Measurements from ENCODE around the gene ANXA4. TPM values are rescaled to one million over a fixed set of nuclear protein-coding genes. Genes with fewer than 3 reads are reported as not detected.
"Not testable (repeated sequence)": the region's sequence is repeated elsewhere in the genome, so short reads cannot be mapped to it uniquely, and the experiment has no call there.

The ANXA4 gene
- polyA plus RNA-seq, 2 donors, result 25.7 to 57.0 TPM

DNA sequence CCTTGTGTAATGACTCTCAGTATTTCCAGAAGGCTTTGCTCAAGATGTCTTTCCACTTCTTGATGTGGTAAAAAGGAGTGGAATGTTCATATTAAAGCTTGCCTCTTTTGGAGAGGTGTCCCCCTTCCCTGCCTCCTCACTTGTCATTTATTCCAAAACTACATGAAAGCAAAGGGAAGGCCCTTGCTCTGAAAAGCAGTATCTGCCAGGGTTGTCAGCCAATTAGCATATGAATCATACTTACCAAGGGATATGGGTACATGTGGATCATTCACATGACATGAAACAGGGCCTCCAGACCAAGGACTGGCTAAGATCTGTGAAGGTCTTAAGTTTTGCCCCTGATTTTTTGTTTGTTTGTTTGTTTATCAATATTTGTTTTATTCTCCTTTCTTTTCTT, 31.3 kb downstream of the ANXA4 start:
- Histone ChIP-seq H3K27ac (ENCODE audit: low read depth in 2 of 2, low read length in 1 of 2) (no peak overlapping the region), H3K27me3 (ENCODE audit: control insufficient read depth in 1 of 2, insufficient read depth in 2 of 2, low read length in 2 of 2) (no peaks in the 10 kb centered on the region), H3K36me3 (ENCODE audit: control insufficient read depth in 2 of 2, insufficient read depth in 2 of 2, low read length in 1 of 2) (no peaks in the 10 kb centered on the region), H3K4me3 (ENCODE audit: low read depth in 1 of 2, low read length in 2 of 2) (no peak overlapping the region), H3K9me3 (ENCODE audit: control insufficient read depth in 2 of 2, insufficient read depth in 1 of 2, low read depth in 1 of 2, low read length in 1 of 2) (no peaks in the 10 kb centered on the region), H3K4me1 (ENCODE audit: control insufficient read depth in 2 of 2, insufficient read depth in 2 of 2, low read length in 1 of 2) (peaks cover 0 to 3% of the 10 kb centered on the region in 2 donors)

- not testable (repeated sequence) for H3K36me3 ChIP-seq (ENCODE audit: control insufficient read depth in 2 of 2, insufficient read depth in 2 of 2, low read length in 1 of 2); H3K27ac ChIP-seq (ENCODE audit: low read depth in 2 of 2, low read length in 1 of 2); H3K9me3 ChIP-seq (ENCODE audit: control insufficient read depth in 2 of 2, insufficient read depth in 1 of 2, low read depth in 1 of 2, low read length in 1 of 2); H3K4me1 ChIP-seq (ENCODE audit: control insufficient read depth in 2 of 2, insufficient read depth in 2 of 2, low read length in 1 of 2); H3K4me3 ChIP-seq (ENCODE audit: low read depth in 1 of 2, low read length in 2 of 2); H3K27me3 ChIP-seq (ENCODE audit: control insufficient read depth in 1 of 2, insufficient read depth in 2 of 2, low read length in 2 of 2)
- 83 to 94% methylated on average over 13 of the region's 13 CpGs for WGBS, 2 donors
Observed at GRCh38 chr2:69774258-69774983, 32.5 kb downstream of the ANXA4 start.

DNA sequence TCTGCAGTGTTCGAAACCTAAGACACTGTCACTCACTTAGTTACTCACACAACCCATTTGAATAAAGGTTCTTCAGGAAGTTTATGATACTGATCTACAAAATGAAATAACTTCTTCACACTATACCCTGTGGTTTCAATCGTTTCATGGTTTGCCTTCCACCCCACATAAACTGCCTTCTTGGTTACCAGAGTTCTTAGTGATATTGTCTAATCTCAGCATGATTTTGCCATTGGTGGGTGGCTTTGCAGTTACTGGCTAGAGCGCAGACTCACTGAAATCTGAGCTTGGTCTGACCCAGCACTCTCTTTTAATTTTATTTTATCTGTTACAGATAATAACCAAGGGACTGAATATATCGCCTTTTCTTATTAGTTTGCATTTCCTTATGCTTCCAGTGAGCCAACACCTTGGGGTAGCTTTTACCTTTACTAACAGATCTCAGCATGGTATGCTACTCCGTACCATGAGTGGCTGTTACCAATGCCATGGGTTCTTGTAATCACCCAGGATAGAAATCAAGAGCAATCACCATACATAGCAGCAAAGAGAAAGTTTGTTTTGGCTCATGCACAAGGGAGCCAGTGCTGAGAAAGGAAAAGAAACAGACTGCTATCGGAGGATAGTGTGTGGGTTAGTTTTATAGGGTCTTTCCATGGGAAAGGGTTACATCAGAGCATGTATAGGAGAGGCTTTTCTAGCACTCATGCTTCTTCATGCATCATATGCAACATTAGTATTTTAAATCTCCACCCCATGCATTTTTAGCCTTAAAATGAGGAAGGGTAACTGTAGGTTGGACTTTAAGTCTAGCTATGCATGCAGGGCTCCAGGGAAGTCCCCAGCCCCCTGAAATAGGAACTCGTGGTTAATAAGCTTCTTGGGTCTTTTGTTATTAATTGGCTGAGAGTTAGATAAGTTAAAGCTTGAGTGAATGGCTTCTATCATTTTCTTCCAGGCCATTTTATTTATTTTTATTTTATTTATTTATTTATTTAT, 33.3 kb downstream of the ANXA4 start:
- H3K36me3 ChIP-seq (ENCODE audit: control insufficient read depth in 2 of 2, insufficient read depth in 2 of 2, low read length in 1 of 2), result no peaks in the 10 kb centered on the region
- no peak overlapping the region for H3K4me3 ChIP-seq (ENCODE audit: low read depth in 1 of 2, low read length in 2 of 2)
- peaks cover 0 to 3% of the 10 kb centered on the region in 2 donors for H3K4me1 ChIP-seq (ENCODE audit: control insufficient read depth in 2 of 2, insufficient read depth in 2 of 2, low read length in 1 of 2)
- 64 to 82% methylated on average over 7 of the region's 7 CpGs for WGBS, 2 donors
- no peaks in the 10 kb centered on the region for H3K9me3 ChIP-seq (ENCODE audit: control insufficient read depth in 2 of 2, insufficient read depth in 1 of 2, low read depth in 1 of 2, low read length in 1 of 2)
- H3K27me3 ChIP-seq (ENCODE audit: control insufficient read depth in 1 of 2, insufficient read depth in 2 of 2, low read length in 2 of 2), result no peaks in the 10 kb centered on the region
- H3K27ac ChIP-seq (ENCODE audit: low read depth in 2 of 2, low read length in 1 of 2), result no peak overlapping the region

GRCh38 chr2:69776886-69777785, 35.2 kb downstream of the ANXA4 start:
- H3K27ac ChIP-seq (ENCODE audit: low read depth in 2 of 2, low read length in 1 of 2), result no peak overlapping the region
- WGBS, 2 donors, result 80 to 89% methylated on average over 9 of the region's 9 CpGs
- no peaks in the 10 kb centered on the region for H3K36me3 ChIP-seq (ENCODE audit: control insufficient read depth in 2 of 2, insufficient read depth in 2 of 2, low read length in 1 of 2)
- H3K4me1 ChIP-seq (ENCODE audit: control insufficient read depth in 2 of 2, insufficient read depth in 2 of 2, low read length in 1 of 2), result no peaks in the 10 kb centered on the region
- H3K9me3 ChIP-seq (ENCODE audit: control insufficient read depth in 2 of 2, insufficient read depth in 1 of 2, low read depth in 1 of 2, low read length in 1 of 2), result no peaks in the 10 kb centered on the region
- H3K27me3 ChIP-seq (ENCODE audit: control insufficient read depth in 1 of 2, insufficient read depth in 2 of 2, low read length in 2 of 2), result no peaks in the 10 kb centered on the region
- no peak overlapping the region for H3K4me3 ChIP-seq (ENCODE audit: low read depth in 1 of 2, low read length in 2 of 2)

- no peaks in the 10 kb centered on the region for H3K27me3 ChIP-seq (ENCODE audit: control insufficient read depth in 1 of 2, insufficient read depth in 2 of 2, low read length in 2 of 2)
- no peaks in the 10 kb centered on the region for H3K36me3 ChIP-seq (ENCODE audit: control insufficient read depth in 2 of 2, insufficient read depth in 2 of 2, low read length in 1 of 2)
- H3K27ac ChIP-seq (ENCODE audit: low read depth in 2 of 2, low read length in 1 of 2), result no peak overlapping the region
- no peak overlapping the region for H3K4me3 ChIP-seq (ENCODE audit: low read depth in 1 of 2, low read length in 2 of 2)
- WGBS, 2 donors, result 73 to 88% methylated on average over 4 of the region's 4 CpGs
- no peaks in the 10 kb centered on the region for H3K9me3 ChIP-seq (ENCODE audit: control insufficient read depth in 2 of 2, insufficient read depth in 1 of 2, low read depth in 1 of 2, low read length in 1 of 2)
- no peaks in the 10 kb centered on the region for H3K4me1 ChIP-seq (ENCODE audit: control insufficient read depth in 2 of 2, insufficient read depth in 2 of 2, low read length in 1 of 2)
Observed at GRCh38 chr2:69777786-69778105, 35.8 kb downstream of the ANXA4 start.

GRCh38 chr2:69779258-69780001, 37.5 kb downstream of the ANXA4 start:
- H3K36me3 ChIP-seq (ENCODE audit: control insufficient read depth in 2 of 2, insufficient read depth in 2 of 2, low read length in 1 of 2), result no peaks in the 10 kb centered on the region
- no peaks in the 10 kb centered on the region for H3K27me3 ChIP-seq (ENCODE audit: control insufficient read depth in 1 of 2, insufficient read depth in 2 of 2, low read length in 2 of 2)
- no peaks in the 10 kb centered on the region for H3K9me3 ChIP-seq (ENCODE audit: control insufficient read depth in 2 of 2, insufficient read depth in 1 of 2, low read depth in 1 of 2, low read length in 1 of 2)
- H3K4me1 ChIP-seq (ENCODE audit: control insufficient read depth in 2 of 2, insufficient read depth in 2 of 2, low read length in 1 of 2), result no peaks in the 10 kb centered on the region
- H3K4me3 ChIP-seq (ENCODE audit: low read depth in 1 of 2, low read length in 2 of 2), result no peak overlapping the region
- 70 to 87% methylated on average over 5 of the region's 5 CpGs for WGBS, 2 donors
- no peak overlapping the region for H3K27ac ChIP-seq (ENCODE audit: low read depth in 2 of 2, low read length in 1 of 2)

GRCh38 chr2:69780921-69781320, 39.0 kb downstream of the ANXA4 start:
- Histone ChIP-seq H3K9me3 (ENCODE audit: control insufficient read depth in 2 of 2, insufficient read depth in 1 of 2, low read depth in 1 of 2, low read length in 1 of 2) (no peaks in the 10 kb centered on the region), H3K4me1 (ENCODE audit: control insufficient read depth in 2 of 2, insufficient read depth in 2 of 2, low read length in 1 of 2) (no peaks in the 10 kb centered on the region), H3K27ac (ENCODE audit: low read depth in 2 of 2, low read length in 1 of 2) (no peak overlapping the region), H3K36me3 (ENCODE audit: control insufficient read depth in 2 of 2, insufficient read depth in 2 of 2, low read length in 1 of 2) (no peaks in the 10 kb centered on the region), H3K27me3 (ENCODE audit: control insufficient read depth in 1 of 2, insufficient read depth in 2 of 2, low read length in 2 of 2) (no peaks in the 10 kb centered on the region), H3K4me3 (ENCODE audit: low read depth in 1 of 2, low read length in 2 of 2) (no peak overlapping the region)
- 54 to 78% methylated on average over 5 of the region's 5 CpGs for WGBS, 2 donors

DNA sequence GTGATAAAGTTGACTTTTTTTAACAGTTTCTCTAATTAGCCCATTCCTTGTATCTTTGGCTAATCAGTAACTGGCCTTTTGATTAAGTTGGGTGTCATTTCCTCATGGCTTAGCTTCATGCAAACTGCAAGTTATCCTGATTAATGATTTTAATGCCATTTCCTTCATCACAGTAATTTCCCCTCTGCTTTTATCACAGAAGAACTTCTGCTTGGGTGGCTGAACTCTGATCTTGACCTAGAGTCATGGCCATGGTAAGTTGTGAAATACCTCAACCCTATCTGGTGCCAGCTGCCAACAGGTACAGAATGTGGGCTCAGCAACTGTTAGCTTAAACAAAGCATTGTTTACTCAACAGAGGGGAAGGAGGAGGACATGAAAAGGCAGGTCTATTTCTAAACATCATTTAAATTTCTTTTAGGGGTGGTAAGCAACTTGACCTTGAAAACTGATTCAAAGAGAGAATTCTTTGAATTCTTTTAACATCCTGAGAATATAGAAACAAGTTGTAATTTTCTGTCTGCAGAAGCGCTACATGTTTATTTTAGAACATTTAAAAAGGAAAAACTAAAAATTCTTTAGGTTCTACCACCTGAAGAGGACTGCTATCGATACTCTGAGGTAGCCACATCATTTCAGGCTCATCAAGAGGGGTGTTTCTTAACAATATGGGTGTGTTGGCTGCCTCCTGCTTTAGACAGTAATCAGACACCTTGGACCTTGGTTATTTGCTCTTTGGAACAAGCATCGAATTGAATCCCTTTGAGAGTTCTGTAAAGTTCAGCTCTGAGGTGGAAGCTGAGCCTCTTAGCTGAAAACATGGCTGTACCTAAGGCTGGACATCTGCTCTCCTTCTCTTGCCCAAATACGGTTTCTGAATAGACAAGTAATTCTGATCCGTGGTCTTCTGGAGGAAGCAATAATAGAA, 39.7 kb downstream of the ANXA4 start:
- Histone ChIP-seq H3K27me3 (ENCODE audit: control insufficient read depth in 1 of 2, insufficient read depth in 2 of 2, low read length in 2 of 2) (no peaks in the 10 kb centered on the region), H3K4me1 (ENCODE audit: control insufficient read depth in 2 of 2, insufficient read depth in 2 of 2, low read length in 1 of 2) (no peaks in the 10 kb centered on the region), H3K4me3 (ENCODE audit: low read depth in 1 of 2, low read length in 2 of 2) (no peak overlapping the region), H3K9me3 (ENCODE audit: control insufficient read depth in 2 of 2, insufficient read depth in 1 of 2, low read depth in 1 of 2, low read length in 1 of 2) (no peaks in the 10 kb centered on the region), H3K27ac (ENCODE audit: low read depth in 2 of 2, low read length in 1 of 2) (peak overlapping the region in 1 of 2 donors; percentile 1), H3K36me3 (ENCODE audit: control insufficient read depth in 2 of 2, insufficient read depth in 2 of 2, low read length in 1 of 2) (no peaks in the 10 kb centered on the region)
- WGBS, 2 donors, result 54 to 59% methylated on average over 5 of the region's 5 CpGs

All from esophagus (tissue), 2 donors.